ENCODE measurements around the gene GNG11.

DNA sequence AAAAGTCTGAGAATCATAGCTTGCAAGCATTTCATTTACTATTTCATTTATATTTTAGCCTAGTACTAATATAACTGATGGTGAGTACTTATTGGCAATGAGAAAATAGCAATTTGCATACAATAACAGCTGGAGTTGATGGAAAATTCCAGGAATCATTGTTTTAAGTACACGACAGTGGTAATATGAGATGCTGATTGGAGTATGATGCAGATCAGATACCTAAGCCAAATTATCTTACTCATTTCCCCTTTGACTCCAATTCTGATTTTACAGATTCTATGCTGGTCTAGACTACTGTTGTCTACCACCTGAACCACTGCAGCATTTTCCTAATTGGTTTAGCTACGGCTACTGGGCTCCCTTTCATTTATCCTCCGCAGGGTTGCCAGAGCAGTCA is 36.7 kb downstream of the GNG11 start:
- no peak for TF ChIP-seq POLR2A (IDR thresholded peaks at IDR 0.05)
- TF ChIP-seq, protein P1, sequence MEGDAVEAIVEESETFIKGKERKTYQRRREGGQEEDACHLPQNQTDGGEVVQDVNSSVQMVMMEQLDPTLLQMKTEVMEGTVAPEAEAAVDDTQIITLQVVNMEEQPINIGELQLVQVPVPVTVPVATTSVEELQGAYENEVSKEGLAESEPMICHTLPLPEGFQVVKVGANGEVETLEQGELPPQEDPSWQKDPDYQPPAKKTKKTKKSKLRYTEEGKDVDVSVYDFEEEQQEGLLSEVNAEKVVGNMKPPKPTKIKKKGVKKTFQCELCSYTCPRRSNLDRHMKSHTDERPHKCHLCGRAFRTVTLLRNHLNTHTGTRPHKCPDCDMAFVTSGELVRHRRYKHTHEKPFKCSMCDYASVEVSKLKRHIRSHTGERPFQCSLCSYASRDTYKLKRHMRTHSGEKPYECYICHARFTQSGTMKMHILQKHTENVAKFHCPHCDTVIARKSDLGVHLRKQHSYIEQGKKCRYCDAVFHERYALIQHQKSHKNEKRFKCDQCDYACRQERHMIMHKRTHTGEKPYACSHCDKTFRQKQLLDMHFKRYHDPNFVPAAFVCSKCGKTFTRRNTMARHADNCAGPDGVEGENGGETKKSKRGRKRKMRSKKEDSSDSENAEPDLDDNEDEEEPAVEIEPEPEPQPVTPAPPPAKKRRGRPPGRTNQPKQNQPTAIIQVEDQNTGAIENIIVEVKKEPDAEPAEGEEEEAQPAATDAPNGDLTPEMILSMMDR (IDR thresholded peaks at IDR 0.05) = no peak
- TF ChIP-seq EP300 (IDR thresholded peaks at IDR 0.05) = no peak
- TF ChIP-seq POLR2AphosphoS5 (IDR thresholded peaks at IDR 0.05) = no peak
